GM12878 (cell line): ENCODE results near the gene IGFBP3. TPM values are rescaled to one million over a fixed set of nuclear protein-coding genes. Genes with fewer than 3 reads are reported as not detected.

Experiments
- ATAC-seq: fragments of 200-7000 bp; cut with Tn5 transposase; 3 replicates; pipeline ENCODE4 v1.9.1; 2020; ENCODE audit warnings: mild to moderate bottlenecking, moderate library complexity
- BruUV-seq: library from RNA; stranded (reverse); fragments of 400-500 nt; replicated peaks from 2 replicates; lab custom pipeline; 2021; lab: Mats Ljungman, UMichigan
- CTCF ChIA-PET: fragments of 300-600 bp; sonication (Branson Sonifier 250); formaldehyde crosslinking; extraction: SDS; loops from one replicate; lab custom pipeline; 2021; ENCODE audit warnings: inconsistent platforms; lab: Yijun Ruan, JAX
- POLR2A ChIA-PET: fragments of 350-600 bp; formaldehyde crosslinking; extraction: SDS; loops from one replicate; lab custom pipeline; 2021; ENCODE audit warnings: inconsistent platforms; lab: Charles Lee
- RAD21 ChIA-PET: fragments of 300-600 bp; sonication (Branson Sonifier 250); formaldehyde crosslinking; loops from one replicate; lab custom pipeline; 2023; ENCODE audit warnings: antibody characterized with exemption; ENCODE audit not compliant: unreplicated experiment; lab: Charles Lee
- SMC1A ChIA-PET: fragments of 300-600 bp; sonication (Branson Sonifier 250); formaldehyde crosslinking; loops from one replicate; lab custom pipeline; 2023; ENCODE audit not compliant: unreplicated experiment, uncharacterized antibody; lab: Charles Lee
- DNase-seq: peaks from one replicate; pipeline ENCODE4 v3.0.0-alpha.2; 2011; ENCODE audit warnings: low read depth, low spot score
- FAIRE-seq: peaks from 3 replicates; lab custom pipeline; 2011; peaks lifted over from hg19 to GRCh38; lab: Jason Lieb, UNC
- H2AFZ ChIP-seq: 2 replicates; pipeline ENCODE4 v1.6.0; 2011; ENCODE audit warnings: low read depth, low read length, control low read depth; ENCODE audit not compliant: control insufficient read depth
- H3K27ac ChIP-seq: 2 replicates; pipeline ENCODE4 v1.5.1; 2011; ENCODE audit warnings: control low read depth; ENCODE audit not compliant: control insufficient read depth, insufficient read depth
- H3K27me3 ChIP-seq, 2 experiments: replicated peaks in 1 of 2; 2 replicates each; pipeline versions ENCODE4 v1.6.0 to v1.6.1; 2011; ENCODE audit warnings: low read length in 1 of 2; ENCODE audit not compliant: control insufficient read depth in 2 of 2, insufficient read depth in 2 of 2
- H3K36me3 ChIP-seq, 2 experiments: 2 replicates each; pipeline ENCODE4 v1.5.1; 2011; ENCODE audit warnings: low read length in 1 of 2; ENCODE audit not compliant: control insufficient read depth in 2 of 2, insufficient read depth in 2 of 2
- H3K4me1 ChIP-seq: 2 replicates; pipeline ENCODE4 v1.6.1; 2011; ENCODE audit warnings: mild to moderate bottlenecking, low read length, moderate library complexity, mixed read lengths; ENCODE audit not compliant: control insufficient read depth, insufficient read depth
- H3K4me2 ChIP-seq: 2 replicates; pipeline ENCODE4 v1.6.0; 2011; ENCODE audit warnings: control low read depth; ENCODE audit not compliant: control insufficient read depth, insufficient read depth
- H3K4me3 ChIP-seq: fragments of 200-600 bp; sonication (generic); 2 replicates; pipeline ENCODE4 v1.5.1; 2016
- H3K79me2 ChIP-seq: 2 replicates; pipeline ENCODE4 v1.6.0; 2011; ENCODE audit warnings: low read length; ENCODE audit not compliant: control insufficient read depth, insufficient read depth
- H3K9ac ChIP-seq: 2 replicates; pipeline ENCODE4 v1.8.0; 2011; ENCODE audit warnings: low read length, control low read depth, mixed read lengths; ENCODE audit not compliant: control insufficient read depth, insufficient read depth
- H3K9me3 ChIP-seq: replicated peaks from 3 replicates; pipeline ENCODE4 v1.5.1; 2011; ENCODE audit warnings: mild to moderate bottlenecking, low read length; ENCODE audit not compliant: control insufficient read depth, insufficient read depth
- H4K20me1 ChIP-seq: 2 replicates; pipeline ENCODE4 v1.6.0; 2011; ENCODE audit not compliant: control insufficient read depth, insufficient read depth
- FOXM1 ChIP-seq: IDR thresholded peaks from 2 replicates; pipeline ENCODE4 v1.6.1; 2012; ENCODE audit warnings: low read depth, mild to moderate bottlenecking, inconsistent platforms, low read length, moderate library complexity
- HDGF ChIP-seq: fragments of 450-650 bp; IDR thresholded peaks from 2 replicates; pipeline ENCODE4 v1.6.1; 2016; ENCODE audit warnings: antibody characterized with exemption
- NBN ChIP-seq: fragments of 450-650 bp; IDR thresholded peaks from 2 replicates; pipeline ENCODE4 v1.6.1; 2016
- PAX8 ChIP-seq: fragments of 450-650 bp; IDR thresholded peaks from 2 replicates; pipeline ENCODE4 v1.6.1; 2017; ENCODE audit warnings: mild to moderate bottlenecking, moderate library complexity
- WGBS: methylation state at CpG from one replicate; pipeline ENCODE4 v1.1.6; 2016; ENCODE audit warnings: low lambda C conversion rate; ENCODE audit not compliant: insufficient replicate concordance, insufficient coverage; ENCODE audit errors: missing lambda C conversion rate; 5-methylcytosine and 5-hydroxymethylcytosine counted together
- in situ Hi-C: fragments of 300-500 bp; cut with MboI; formaldehyde crosslinking; loops from 9 replicates; pipeline ENCODE4 v1.14.3; 2018; ENCODE audit warnings: mixed read lengths
- intact Hi-C: fragments of 100-400 bp; cut with micrococcal nuclease; formaldehyde crosslinking; loops from one replicate; pipeline ENCODE4 v1.14.2; 2022; ENCODE audit not compliant: unreplicated experiment
- polyA plus RNA-seq, 11 experiments: library from polyadenylated mRNA; depleted of rRNA in 4 of 11; unstranded in 6 of 11; stranded (reverse) in 5 of 11; fragments of >200 nt; fragmentation: Nextera tagmentation in 4 of 11; fragmentation: Illumina TruSeq in 1 of 11; extraction: Ambion mirVana in 4 of 11; extraction: Trizol in 1 of 11; gene quantifications; 1 replicate in 1 of 11; 2 replicates in 10 of 11; pipeline versions ENCODE4 v1.2.1 to v1.2.3, GENCODE V29; 2011 to 2016; ENCODE audit warnings: inconsistent platforms in 2 of 11, missing spikeins in 2 of 11, low read depth in 1 of 11
- total RNA-seq, 4 experiments: library from RNA; depleted of rRNA in 3 of 4; stranded (reverse); fragments of >200 nt in 3 of 4; fragmentation: Illumina TruSeq in 1 of 4; extraction: Trizol in 1 of 4; gene quantifications; 2 replicates each; pipeline versions ENCODE4 v1.2.1 to v1.2.3, GENCODE V29; 2013 to 2021
- TF ChIP-seq, protein P1 (sequence below): fragments of 450-650 bp; IDR thresholded peaks from 2 replicates; pipeline ENCODE4 v1.6.1; 2018; ENCODE audit warnings: mild to moderate bottlenecking, low read depth, moderate library complexity; ENCODE audit not compliant: partially characterized antibody
- TF ChIP-seq, protein P2 (sequence below): fragments of 450-650 bp; IDR thresholded peaks from 2 replicates; pipeline ENCODE4 v1.6.1; 2017; ENCODE audit warnings: mild to moderate bottlenecking, moderate library complexity
- TF ChIP-seq, protein P3 (sequence below): fragments of 450-650 bp; formaldehyde crosslinking; IDR thresholded peaks from 2 replicates; pipeline ENCODE4 v1.4.0; 2022; ENCODE audit warnings: mild to moderate bottlenecking, moderate library complexity

Gene IGFBP3
- total and polyA plus RNA-seq, 10 of the 15 experiments (the other 5 are each of a cell fraction or from before 2014, with no cell fraction given), result 6.0 to 28.0 (median 15.6) TPM

DNA sequence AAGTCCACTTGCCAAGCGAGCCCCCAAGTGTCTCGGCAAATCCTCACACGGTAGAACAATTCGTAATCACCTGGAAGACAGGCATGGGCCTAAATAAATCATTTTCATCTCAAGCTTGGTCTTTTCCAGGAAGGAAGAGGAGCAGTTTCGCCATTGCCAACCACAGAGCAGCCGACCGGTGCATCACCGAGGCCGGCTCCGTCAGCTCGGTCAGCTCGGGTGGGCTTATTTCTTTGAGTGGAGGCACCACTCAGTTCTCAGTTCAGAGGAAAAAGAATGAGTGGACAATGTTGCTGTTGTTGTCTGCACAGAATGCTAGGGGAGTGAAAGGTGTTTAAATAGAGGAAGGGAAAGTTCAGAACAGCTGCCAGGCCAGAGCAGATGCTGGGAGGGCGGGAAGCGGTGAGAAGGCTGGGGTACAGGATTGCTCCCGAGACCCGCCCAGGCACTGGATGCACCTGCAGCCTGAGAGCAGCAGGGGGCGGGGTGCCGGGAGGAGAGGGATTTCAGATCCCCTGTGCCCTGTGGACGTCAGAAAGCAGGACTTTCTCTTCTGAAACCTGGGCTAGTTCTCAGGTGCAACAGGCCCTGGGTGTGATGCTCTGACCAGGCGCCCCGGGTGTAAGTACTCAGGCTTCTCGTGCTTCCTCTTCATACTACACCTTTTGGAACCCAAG is 17.7 kb upstream of the IGFBP3 start (continued):
- TF ChIP-seq, protein P1, sequence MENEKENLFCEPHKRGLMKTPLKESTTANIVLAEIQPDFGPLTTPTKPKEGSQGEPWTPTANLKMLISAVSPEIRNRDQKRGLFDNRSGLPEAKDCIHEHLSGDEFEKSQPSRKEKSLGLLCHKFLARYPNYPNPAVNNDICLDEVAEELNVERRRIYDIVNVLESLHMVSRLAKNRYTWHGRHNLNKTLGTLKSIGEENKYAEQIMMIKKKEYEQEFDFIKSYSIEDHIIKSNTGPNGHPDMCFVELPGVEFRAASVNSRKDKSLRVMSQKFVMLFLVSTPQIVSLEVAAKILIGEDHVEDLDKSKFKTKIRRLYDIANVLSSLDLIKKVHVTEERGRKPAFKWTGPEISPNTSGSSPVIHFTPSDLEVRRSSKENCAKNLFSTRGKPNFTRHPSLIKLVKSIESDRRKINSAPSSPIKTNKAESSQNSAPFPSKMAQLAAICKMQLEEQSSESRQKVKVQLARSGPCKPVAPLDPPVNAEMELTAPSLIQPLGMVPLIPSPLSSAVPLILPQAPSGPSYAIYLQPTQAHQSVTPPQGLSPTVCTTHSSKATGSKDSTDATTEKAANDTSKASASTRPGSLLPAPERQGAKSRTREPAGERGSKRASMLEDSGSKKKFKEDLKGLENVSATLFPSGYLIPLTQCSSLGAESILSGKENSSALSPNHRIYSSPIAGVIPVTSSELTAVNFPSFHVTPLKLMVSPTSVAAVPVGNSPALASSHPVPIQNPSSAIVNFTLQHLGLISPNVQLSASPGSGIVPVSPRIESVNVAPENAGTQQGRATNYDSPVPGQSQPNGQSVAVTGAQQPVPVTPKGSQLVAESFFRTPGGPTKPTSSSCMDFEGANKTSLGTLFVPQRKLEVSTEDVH, result no peak
- TF ChIP-seq, protein P2, sequence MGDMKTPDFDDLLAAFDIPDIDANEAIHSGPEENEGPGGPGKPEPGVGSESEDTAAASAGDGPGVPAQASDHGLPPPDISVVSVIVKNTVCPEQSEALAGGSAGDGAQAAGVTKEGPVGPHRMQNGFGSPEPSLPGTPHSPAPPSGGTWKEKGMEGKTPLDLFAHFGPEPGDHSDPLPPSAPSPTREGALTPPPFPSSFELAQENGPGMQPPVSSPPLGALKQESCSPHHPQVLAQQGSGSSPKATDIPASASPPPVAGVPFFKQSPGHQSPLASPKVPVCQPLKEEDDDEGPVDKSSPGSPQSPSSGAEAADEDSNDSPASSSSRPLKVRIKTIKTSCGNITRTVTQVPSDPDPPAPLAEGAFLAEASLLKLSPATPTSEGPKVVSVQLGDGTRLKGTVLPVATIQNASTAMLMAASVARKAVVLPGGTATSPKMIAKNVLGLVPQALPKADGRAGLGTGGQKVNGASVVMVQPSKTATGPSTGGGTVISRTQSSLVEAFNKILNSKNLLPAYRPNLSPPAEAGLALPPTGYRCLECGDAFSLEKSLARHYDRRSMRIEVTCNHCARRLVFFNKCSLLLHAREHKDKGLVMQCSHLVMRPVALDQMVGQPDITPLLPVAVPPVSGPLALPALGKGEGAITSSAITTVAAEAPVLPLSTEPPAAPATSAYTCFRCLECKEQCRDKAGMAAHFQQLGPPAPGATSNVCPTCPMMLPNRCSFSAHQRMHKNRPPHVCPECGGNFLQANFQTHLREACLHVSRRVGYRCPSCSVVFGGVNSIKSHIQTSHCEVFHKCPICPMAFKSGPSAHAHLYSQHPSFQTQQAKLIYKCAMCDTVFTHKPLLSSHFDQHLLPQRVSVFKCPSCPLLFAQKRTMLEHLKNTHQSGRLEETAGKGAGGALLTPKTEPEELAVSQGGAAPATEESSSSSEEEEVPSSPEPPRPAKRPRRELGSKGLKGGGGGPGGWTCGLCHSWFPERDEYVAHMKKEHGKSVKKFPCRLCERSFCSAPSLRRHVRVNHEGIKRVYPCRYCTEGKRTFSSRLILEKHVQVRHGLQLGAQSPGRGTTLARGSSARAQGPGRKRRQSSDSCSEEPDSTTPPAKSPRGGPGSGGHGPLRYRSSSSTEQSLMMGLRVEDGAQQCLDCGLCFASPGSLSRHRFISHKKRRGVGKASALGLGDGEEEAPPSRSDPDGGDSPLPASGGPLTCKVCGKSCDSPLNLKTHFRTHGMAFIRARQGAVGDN, result no peak

DNA sequence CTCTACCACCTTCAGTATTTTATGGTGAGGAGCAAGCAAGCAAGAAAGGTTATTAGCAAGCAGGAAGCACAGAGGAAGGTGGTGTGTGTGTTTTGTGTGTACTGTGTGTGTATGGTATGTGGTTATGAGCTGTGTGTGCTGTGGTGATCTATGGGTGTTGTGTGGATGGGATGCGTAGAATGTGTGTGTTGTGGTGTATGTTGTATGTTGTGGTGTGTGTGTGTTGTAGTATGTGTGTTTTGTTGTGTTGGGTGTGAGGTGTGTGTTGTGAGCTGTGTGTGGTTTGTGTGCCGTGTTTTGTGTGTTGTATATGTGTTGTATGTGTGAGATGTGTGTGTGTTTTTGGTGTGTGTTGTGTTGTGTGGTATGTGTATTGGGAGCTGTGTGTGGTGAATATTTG is 16.8 kb upstream of the IGFBP3 start:
- H3K9me3 ChIP-seq, result no peaks in the 10 kb centered on the region
- H3K27me3 ChIP-seq, result no peaks in the 10 kb centered on the region
- CTCF ChIA-PET, result interaction anchor here (1.3 to 3.5 kb wide), 2 partner anchors 12 to 15 kb away, joined by 3 to 15 read pairs; no protein-coding TSS in a partner anchor
- FAIRE-seq (no peak), ATAC-seq (no peak), DNase-seq (no peak)
- no peaks in the 10 kb centered on the region for H3K79me2 ChIP-seq
- H3K36me3 ChIP-seq, result no peaks in the 10 kb centered on the region
- H3K4me2 ChIP-seq, result no peak overlapping the region
- H3K4me1 ChIP-seq, result no peaks in the 10 kb centered on the region
- H3K4me3 ChIP-seq, result no peak overlapping the region
- SMC1A ChIA-PET, result interaction anchor here (0.9 kb wide), 1 partner anchor 18 kb away, joined by 3 read pairs; no protein-coding TSS in a partner anchor
- in situ Hi-C loops, result no loop called here
- H2AFZ ChIP-seq, result no peak overlapping the region
- RAD21 ChIA-PET, result interaction anchor here (0.9 to 1.4 kb wide), 2 partner anchors 15 to 412 kb away, joined by 3 to 5 read pairs; no protein-coding TSS in a partner anchor
- BruUV-seq, result no TSS peak
- H4K20me1 ChIP-seq, result no peaks in the 10 kb centered on the region
- TF ChIP-seq FOXM1 (no peak), HDGF (peak; percentile 51; the same call in 1 of the 2 replicates), PAX8 (no peak), NBN (0 out of 2 replicates have a peak, but pooled peaks have one; percentile 19)
- TF ChIP-seq, protein P3, sequence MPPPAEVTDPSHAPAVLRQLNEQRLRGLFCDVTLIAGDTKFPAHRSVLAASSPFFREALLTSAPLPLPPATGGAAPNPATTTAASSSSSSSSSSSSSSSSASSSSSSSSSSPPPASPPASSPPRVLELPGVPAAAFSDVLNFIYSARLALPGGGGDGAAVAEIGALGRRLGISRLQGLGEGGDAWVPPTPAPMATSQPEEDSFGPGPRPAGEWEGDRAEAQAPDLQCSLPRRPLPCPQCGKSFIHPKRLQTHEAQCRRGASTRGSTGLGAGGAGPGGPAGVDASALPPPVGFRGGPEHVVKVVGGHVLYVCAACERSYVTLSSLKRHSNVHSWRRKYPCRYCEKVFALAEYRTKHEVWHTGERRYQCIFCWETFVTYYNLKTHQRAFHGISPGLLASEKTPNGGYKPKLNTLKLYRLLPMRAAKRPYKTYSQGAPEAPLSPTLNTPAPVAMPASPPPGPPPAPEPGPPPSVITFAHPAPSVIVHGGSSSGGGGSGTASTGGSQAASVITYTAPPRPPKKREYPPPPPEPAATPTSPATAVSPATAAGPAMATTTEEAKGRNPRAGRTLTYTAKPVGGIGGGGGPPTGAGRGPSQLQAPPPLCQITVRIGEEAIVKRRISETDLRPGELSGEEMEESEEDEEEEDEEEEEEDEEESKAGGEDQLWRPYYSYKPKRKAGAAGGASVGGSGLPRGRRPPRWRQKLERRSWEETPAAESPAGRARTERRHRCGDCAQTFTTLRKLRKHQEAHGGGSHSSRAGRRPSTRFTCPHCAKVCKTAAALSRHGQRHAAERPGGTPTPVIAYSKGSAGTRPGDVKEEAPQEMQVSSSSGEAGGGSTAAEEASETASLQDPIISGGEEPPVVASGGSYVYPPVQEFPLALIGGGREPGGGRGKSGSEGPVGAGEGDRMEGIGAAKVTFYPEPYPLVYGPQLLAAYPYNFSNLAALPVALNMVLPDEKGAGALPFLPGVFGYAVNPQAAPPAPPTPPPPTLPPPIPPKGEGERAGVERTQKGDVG (CRISPR knock-in tag), result no peak
- intact Hi-C loops, result no loop called here
- POLR2A ChIA-PET, result no interaction called here
- no peak overlapping the region for H3K27ac ChIP-seq
- H3K9ac ChIP-seq, result no peak overlapping the region
- 16% methylated on average over 2 of the region's 2 CpGs for WGBS
